Liver (tissue), 9 donors: ENCODE results near the gene CBLC. TPM values are rescaled to one million over a fixed set of nuclear protein-coding genes. Genes with fewer than 3 reads are reported as not detected.
A peak's percentile ranks its signal among the peaks of the same experiment; 100 is the strongest.

Experiments
- DNase-seq: peaks from one replicate; pipeline ENCODE4 v3.0.0-alpha.2; 2017; ENCODE audit warnings: low spot score
- H3K27ac ChIP-seq, 2 donors: one replicate each; pipeline ENCODE4 v1.7.0; 2013; ENCODE audit warnings: inconsistent platforms in 2 of 2, low read length in 2 of 2, control low read depth in 1 of 2, low read depth in 1 of 2, mild to moderate bottlenecking in 1 of 2
- H3K27me3 ChIP-seq, 4 donors: one replicate each; pipeline versions ENCODE4 v1.6.1 to v1.7.0; 2013; ENCODE audit warnings: low read length in 3 of 4, inconsistent platforms in 1 of 4, mild to moderate bottlenecking in 1 of 4, moderate library complexity in 1 of 4; ENCODE audit not compliant: control insufficient read depth in 4 of 4, insufficient read depth in 4 of 4
- H3K36me3 ChIP-seq, 4 donors: one replicate each; pipeline versions ENCODE4 v1.6.1 to v1.7.0; 2013; ENCODE audit warnings: low read length in 3 of 4, mild to moderate bottlenecking in 3 of 4, low read depth in 1 of 4, moderate library complexity in 1 of 4; ENCODE audit not compliant: control insufficient read depth in 4 of 4, insufficient read depth in 3 of 4
- H3K4me1 ChIP-seq, 4 donors: one replicate each; pipeline versions ENCODE4 v1.6.1 to v1.7.0; 2013; ENCODE audit warnings: low read length in 3 of 4, mild to moderate bottlenecking in 3 of 4, moderate library complexity in 1 of 4; ENCODE audit not compliant: control insufficient read depth in 4 of 4, insufficient read depth in 4 of 4
- H3K4me3 ChIP-seq, 3 donors: one replicate each; pipeline versions ENCODE4 v1.6.1 to v1.7.0; 2013; ENCODE audit warnings: low read length in 3 of 3, control low read depth in 1 of 3, low read depth in 1 of 3, mild to moderate bottlenecking in 1 of 3
- H3K9ac ChIP-seq, 2 donors: one replicate each; pipeline ENCODE4 v1.7.0; 2013; ENCODE audit warnings: low read length in 2 of 2, mild to moderate bottlenecking in 2 of 2, moderate library complexity in 2 of 2, control low read depth in 1 of 2, low read depth in 1 of 2
- H3K9me3 ChIP-seq, 4 donors: one replicate each; pipeline versions ENCODE4 v1.6.1 to v1.7.0; 2013; ENCODE audit warnings: low read length in 3 of 4; ENCODE audit not compliant: control insufficient read depth in 4 of 4
- EGR1 ChIP-seq, 2 donors: IDR thresholded peaks; 2 replicates each; pipeline ENCODE4 v1.6.1; 2016 to 2018; ENCODE audit warnings: antibody characterized with exemption in 2 of 2, low read depth in 2 of 2
- FOXA1 ChIP-seq: IDR thresholded peaks from 2 replicates; pipeline ENCODE4 v1.6.1; 2016; ENCODE audit warnings: antibody characterized with exemption
- FOXA2 ChIP-seq: IDR thresholded peaks from 2 replicates; pipeline ENCODE4 v1.6.1; 2016; ENCODE audit warnings: antibody characterized with exemption
- GABPA ChIP-seq, 2 donors: IDR thresholded peaks in 1 of 2; conservative IDR thresholded peaks in 1 of 2; 2 replicates each; pipeline ENCODE4 v1.6.1; 2016; ENCODE audit warnings: antibody characterized with exemption in 2 of 2, mild to moderate bottlenecking in 1 of 2, moderate library complexity in 1 of 2
- HNF4G ChIP-seq: IDR thresholded peaks from 2 replicates; pipeline ENCODE4 v1.6.1; 2016; ENCODE audit warnings: antibody characterized with exemption
- JUND ChIP-seq, 2 donors: IDR thresholded peaks; 2 replicates each; pipeline ENCODE4 v1.6.1; 2016; ENCODE audit warnings: antibody characterized with exemption in 2 of 2
- NR2F2 ChIP-seq: IDR thresholded peaks from 2 replicates; pipeline ENCODE4 v1.6.1; 2016; ENCODE audit warnings: antibody characterized with exemption
- RAD21 ChIP-seq, 2 donors: IDR thresholded peaks; 2 replicates each; pipeline ENCODE4 v1.6.1; 2016; ENCODE audit warnings: antibody characterized with exemption in 2 of 2, mild to moderate bottlenecking in 2 of 2
- RXRA ChIP-seq, 2 donors: IDR thresholded peaks; 2 replicates each; pipeline ENCODE4 v1.6.1; 2017 to 2018; ENCODE audit warnings: antibody characterized with exemption in 2 of 2, mild to moderate bottlenecking in 1 of 2
- SP1 ChIP-seq: IDR thresholded peaks from 2 replicates; pipeline ENCODE4 v1.6.1; 2018; ENCODE audit warnings: antibody characterized with exemption, mild to moderate bottlenecking
- TAF1 ChIP-seq: conservative IDR thresholded peaks from 2 replicates; pipeline ENCODE4 v1.6.1; 2016; ENCODE audit warnings: antibody characterized with exemption, mild to moderate bottlenecking
- YY1 ChIP-seq: IDR thresholded peaks from 2 replicates; pipeline ENCODE4 v1.6.1; 2016; ENCODE audit warnings: antibody characterized with exemption, mild to moderate bottlenecking
- WGBS: extraction: QIAGEN DNeasy Blood & Tissue Kit; methylation state at CpG from one replicate; pipeline ENCODE4 v1.1.7; 2013; 5-methylcytosine and 5-hydroxymethylcytosine counted together
- polyA plus RNA-seq, 2 donors: library from polyadenylated mRNA; stranded (reverse) in 1 of 2; unstranded in 1 of 2; fragments of 200-250 nt in 1 of 2; fragments of >200 nt in 1 of 2; fragmentation: Nextera tagmentation in 1 of 2; extraction: Ambion mirVana in 1 of 2; gene quantifications; one replicate each; pipeline versions ENCODE4 v1.2.1 to v1.2.3, GENCODE V29; 2013 to 2015
- total RNA-seq, 2 donors: library from RNA; depleted of rRNA; stranded (reverse); fragments of >200 nt; gene quantifications; one replicate each; pipeline ENCODE4 v1.2.3, GENCODE V29; 2014
- TF ChIP-seq, protein P1 (sequence below): IDR thresholded peaks from 2 replicates; pipeline ENCODE4 v1.6.1; 2016; ENCODE audit warnings: antibody characterized with exemption
- TF ChIP-seq, protein P2 (sequence below): fragments of 150-350 bp; IDR thresholded peaks from 2 replicates; pipeline ENCODE4 v1.5.1; 2017; ENCODE audit warnings: improper control_type of control experiment, low read depth, low read length; ENCODE audit not compliant: missing input control
- TF ChIP-seq, protein P3 (sequence below): IDR thresholded peaks from 2 replicates; pipeline ENCODE4 v1.6.1; 2016; ENCODE audit warnings: antibody characterized with exemption
- TF ChIP-seq, protein P4 (sequence below): IDR thresholded peaks from 2 replicates; pipeline ENCODE4 v1.6.1; 2016; ENCODE audit warnings: antibody characterized with exemption, mild to moderate bottlenecking
- TF ChIP-seq, protein P5 (sequence below): IDR thresholded peaks from 2 replicates; pipeline ENCODE4 v1.6.1; 2016; ENCODE audit warnings: antibody characterized with exemption
- donor health status: healthy.
- donor health status: healthy.
- donor health status: healthy.
- donor health status: healthy.
- donor health status: healthy.

Gene CBLC
- total and polyA plus RNA-seq, 4 donors = 2.1 to 14.0 (median 8.8) TPM

DNA sequence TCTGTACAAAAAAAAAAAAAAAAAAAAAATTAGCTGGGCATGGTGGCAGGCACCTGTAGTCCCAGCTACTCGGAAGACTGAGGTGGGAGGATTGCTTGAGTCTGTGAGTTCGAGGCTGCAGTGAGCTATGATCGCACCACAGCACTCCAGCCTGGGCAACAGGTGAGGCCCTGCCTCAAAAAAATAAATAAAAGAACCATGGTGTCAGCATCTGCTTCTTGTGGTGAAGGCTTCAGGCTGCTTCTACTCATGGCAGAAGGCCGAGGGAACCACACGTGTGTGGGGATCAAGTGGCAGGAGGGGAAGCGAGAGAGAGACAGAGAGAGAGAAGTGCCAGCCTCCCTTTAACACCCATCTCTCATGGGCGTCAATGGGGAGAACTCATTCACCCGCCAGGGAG, 15.7 kb upstream of the CBLC start:
- WGBS = 87% methylated on average over 8 of the region's 8 CpGs
- Histone ChIP-seq H3K9me3 (no peaks in the 10 kb centered on the region), H3K27me3 (no peaks in the 10 kb centered on the region), H3K4me1 (peaks cover 0 to 13% (median 9%) of the 10 kb centered on the region in 4 donors), H3K27ac (no peak overlapping the region), H3K4me3 (no peak overlapping the region), H3K36me3 (peaks cover 20 to 27% (median 23%) of the 10 kb centered on the region in 4 donors), H3K9ac (no peak overlapping the region)
- DNase-seq = no peak
- TF ChIP-seq RAD21 (IDR thresholded peaks at IDR 0.05) (no peak), RXRA (IDR thresholded peaks at IDR 0.05) (no peak), YY1 (no peak), JUND (IDR thresholded peaks at IDR 0.05) (no peak), NR2F2 (no peak), FOXA2 (no peak), EGR1 (IDR thresholded peaks at IDR 0.05; ENCODE audit: low read depth in 2 of 2) (no peak), TAF1 (no peak), FOXA1 (no peak)
- TF ChIP-seq, protein P1, sequence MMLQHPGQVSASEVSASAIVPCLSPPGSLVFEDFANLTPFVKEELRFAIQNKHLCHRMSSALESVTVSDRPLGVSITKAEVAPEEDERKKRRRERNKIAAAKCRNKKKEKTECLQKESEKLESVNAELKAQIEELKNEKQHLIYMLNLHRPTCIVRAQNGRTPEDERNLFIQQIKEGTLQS = no peak
- TF ChIP-seq, protein P2, sequence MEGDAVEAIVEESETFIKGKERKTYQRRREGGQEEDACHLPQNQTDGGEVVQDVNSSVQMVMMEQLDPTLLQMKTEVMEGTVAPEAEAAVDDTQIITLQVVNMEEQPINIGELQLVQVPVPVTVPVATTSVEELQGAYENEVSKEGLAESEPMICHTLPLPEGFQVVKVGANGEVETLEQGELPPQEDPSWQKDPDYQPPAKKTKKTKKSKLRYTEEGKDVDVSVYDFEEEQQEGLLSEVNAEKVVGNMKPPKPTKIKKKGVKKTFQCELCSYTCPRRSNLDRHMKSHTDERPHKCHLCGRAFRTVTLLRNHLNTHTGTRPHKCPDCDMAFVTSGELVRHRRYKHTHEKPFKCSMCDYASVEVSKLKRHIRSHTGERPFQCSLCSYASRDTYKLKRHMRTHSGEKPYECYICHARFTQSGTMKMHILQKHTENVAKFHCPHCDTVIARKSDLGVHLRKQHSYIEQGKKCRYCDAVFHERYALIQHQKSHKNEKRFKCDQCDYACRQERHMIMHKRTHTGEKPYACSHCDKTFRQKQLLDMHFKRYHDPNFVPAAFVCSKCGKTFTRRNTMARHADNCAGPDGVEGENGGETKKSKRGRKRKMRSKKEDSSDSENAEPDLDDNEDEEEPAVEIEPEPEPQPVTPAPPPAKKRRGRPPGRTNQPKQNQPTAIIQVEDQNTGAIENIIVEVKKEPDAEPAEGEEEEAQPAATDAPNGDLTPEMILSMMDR = no peak
- TF ChIP-seq, protein P3, sequence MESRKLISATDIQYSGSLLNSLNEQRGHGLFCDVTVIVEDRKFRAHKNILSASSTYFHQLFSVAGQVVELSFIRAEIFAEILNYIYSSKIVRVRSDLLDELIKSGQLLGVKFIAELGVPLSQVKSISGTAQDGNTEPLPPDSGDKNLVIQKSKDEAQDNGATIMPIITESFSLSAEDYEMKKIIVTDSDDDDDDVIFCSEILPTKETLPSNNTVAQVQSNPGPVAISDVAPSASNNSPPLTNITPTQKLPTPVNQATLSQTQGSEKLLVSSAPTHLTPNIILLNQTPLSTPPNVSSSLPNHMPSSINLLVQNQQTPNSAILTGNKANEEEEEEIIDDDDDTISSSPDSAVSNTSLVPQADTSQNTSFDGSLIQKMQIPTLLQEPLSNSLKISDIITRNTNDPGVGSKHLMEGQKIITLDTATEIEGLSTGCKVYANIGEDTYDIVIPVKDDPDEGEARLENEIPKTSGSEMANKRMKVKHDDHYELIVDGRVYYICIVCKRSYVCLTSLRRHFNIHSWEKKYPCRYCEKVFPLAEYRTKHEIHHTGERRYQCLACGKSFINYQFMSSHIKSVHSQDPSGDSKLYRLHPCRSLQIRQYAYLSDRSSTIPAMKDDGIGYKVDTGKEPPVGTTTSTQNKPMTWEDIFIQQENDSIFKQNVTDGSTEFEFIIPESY = no peak

DNA sequence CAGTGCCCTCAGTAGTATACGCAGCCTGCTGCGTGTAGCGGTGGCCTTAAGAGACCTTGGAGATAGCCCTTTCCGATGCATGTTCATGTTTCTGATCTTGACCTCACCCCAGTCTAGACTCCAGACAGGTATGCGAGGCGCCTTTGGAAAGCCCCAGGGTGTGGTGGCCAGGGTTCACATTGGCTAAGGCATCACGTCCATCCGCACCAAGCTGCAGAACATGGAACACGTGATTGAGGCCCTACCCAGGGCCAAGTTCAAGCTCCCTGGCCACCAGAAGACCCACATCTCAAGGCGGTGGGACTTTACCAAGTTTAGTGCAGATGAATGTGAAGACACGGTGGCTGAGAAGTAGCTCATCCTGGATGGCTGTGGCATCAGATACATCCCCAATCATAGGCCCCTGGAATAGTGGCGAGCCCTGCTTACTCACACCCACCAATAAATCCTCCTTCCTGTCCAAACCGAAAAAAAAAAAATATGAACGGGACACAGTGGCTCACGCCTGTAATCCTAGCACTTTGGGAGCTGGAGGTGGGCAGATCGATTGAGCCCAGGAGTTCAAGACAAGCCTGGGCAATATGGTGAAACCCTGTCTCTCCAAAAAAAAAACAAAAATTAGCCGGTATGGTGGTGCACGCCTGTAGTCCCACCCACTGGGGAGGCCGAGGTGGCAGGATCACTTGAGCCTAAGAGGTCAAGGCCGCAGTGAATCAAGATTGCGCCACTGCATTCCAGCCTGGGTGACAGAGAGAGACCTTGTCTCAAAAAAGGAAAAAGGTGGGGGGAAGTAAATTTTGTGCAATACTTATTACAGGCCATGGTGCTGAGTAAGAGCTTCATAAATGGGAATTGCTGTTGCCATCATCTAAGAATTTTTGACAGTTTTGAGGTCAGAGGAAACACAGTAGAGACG, 12.4 kb upstream of the CBLC start:
- H3K36me3 ChIP-seq = peaks cover 1 to 4% (median 3%) of the 10 kb centered on the region in 4 donors
- 63% methylated on average over 22 of the region's 22 CpGs for WGBS
- DNase-seq = no peak
- no peaks in the 10 kb centered on the region for H3K9me3 ChIP-seq
- H3K9ac ChIP-seq = no peak overlapping the region
- H3K4me3 ChIP-seq = no peak overlapping the region
- peaks cover 0 to 3% (median 2%) of the 10 kb centered on the region in 4 donors for H3K4me1 ChIP-seq
- H3K27me3 ChIP-seq = no peaks in the 10 kb centered on the region
- H3K27ac ChIP-seq = no peak overlapping the region
- TF ChIP-seq EGR1 (IDR thresholded peaks at IDR 0.05; ENCODE audit: low read depth in 2 of 2) = no peak
- no peak for TF ChIP-seq GABPA (IDR thresholded peaks at IDR 0.05 in 1 of 2, conservative IDR thresholded peaks at IDR 0.05 in 1 of 2)
- TF ChIP-seq, protein P1 = no peak
- TF ChIP-seq HNF4G = no peak
- TF ChIP-seq FOXA2 = no peak
- TF ChIP-seq, protein P4, sequence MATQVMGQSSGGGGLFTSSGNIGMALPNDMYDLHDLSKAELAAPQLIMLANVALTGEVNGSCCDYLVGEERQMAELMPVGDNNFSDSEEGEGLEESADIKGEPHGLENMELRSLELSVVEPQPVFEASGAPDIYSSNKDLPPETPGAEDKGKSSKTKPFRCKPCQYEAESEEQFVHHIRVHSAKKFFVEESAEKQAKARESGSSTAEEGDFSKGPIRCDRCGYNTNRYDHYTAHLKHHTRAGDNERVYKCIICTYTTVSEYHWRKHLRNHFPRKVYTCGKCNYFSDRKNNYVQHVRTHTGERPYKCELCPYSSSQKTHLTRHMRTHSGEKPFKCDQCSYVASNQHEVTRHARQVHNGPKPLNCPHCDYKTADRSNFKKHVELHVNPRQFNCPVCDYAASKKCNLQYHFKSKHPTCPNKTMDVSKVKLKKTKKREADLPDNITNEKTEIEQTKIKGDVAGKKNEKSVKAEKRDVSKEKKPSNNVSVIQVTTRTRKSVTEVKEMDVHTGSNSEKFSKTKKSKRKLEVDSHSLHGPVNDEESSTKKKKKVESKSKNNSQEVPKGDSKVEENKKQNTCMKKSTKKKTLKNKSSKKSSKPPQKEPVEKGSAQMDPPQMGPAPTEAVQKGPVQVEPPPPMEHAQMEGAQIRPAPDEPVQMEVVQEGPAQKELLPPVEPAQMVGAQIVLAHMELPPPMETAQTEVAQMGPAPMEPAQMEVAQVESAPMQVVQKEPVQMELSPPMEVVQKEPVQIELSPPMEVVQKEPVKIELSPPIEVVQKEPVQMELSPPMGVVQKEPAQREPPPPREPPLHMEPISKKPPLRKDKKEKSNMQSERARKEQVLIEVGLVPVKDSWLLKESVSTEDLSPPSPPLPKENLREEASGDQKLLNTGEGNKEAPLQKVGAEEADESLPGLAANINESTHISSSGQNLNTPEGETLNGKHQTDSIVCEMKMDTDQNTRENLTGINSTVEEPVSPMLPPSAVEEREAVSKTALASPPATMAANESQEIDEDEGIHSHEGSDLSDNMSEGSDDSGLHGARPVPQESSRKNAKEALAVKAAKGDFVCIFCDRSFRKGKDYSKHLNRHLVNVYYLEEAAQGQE = no peak
- TF ChIP-seq, protein P3 = no peak
- TF ChIP-seq NR2F2 = peak; percentile 81
- TF ChIP-seq JUND (IDR thresholded peaks at IDR 0.05) = no peak
- peak; percentile 16 to 48 for TF ChIP-seq RAD21 (IDR thresholded peaks at IDR 0.05)
- TF ChIP-seq SP1 = peak; percentile 47
- TF ChIP-seq, protein P5, sequence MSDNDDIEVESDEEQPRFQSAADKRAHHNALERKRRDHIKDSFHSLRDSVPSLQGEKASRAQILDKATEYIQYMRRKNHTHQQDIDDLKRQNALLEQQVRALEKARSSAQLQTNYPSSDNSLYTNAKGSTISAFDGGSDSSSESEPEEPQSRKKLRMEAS = peak; percentile 33
- peak; percentile 26 for TF ChIP-seq YY1
- TF ChIP-seq, protein P2 = no peak
